H1 (cell line): ENCODE measurements around the gene NRXN3. TPM values are rescaled to one million over a fixed set of nuclear protein-coding genes. Genes with fewer than 3 reads are reported as not detected.

Source experiments
- CTCF ChIA-PET: fragments of 300-600 bp; sonication (Branson Sonifier 250); formaldehyde crosslinking; loops from one replicate; lab custom pipeline; 2021; ENCODE audit not compliant: partially characterized antibody; lab: Charles Lee
- POLR2A ChIA-PET: fragments of 300-600 bp; sonication (Branson Sonifier 250); formaldehyde crosslinking; loops from one replicate; lab custom pipeline; 2021; ENCODE audit warnings: inconsistent platforms; ENCODE audit not compliant: partially characterized antibody; lab: Charles Lee
- DNase-seq, 2 experiments: peaks; one replicate each; pipeline versions ENCODE4 v3.0.0 to v3.0.0-alpha.2; 2010 to 2022; ENCODE audit warnings: low spot score in 2 of 2, low read depth in 1 of 2, mixed read lengths in 1 of 2
- FAIRE-seq: peaks from 2 replicates; lab custom pipeline; 2011; peaks lifted over from hg19 to GRCh38; lab: Jason Lieb, UNC
- H2AFZ ChIP-seq: 2 replicates; pipeline ENCODE4 v1.8.1; 2012; ENCODE audit warnings: low read length, inconsistent platforms
- H2AK5ac ChIP-seq: 2 replicates; pipeline ENCODE4 v1.6.1; 2013; ENCODE audit warnings: low read depth, low read length
- H2BK120ac ChIP-seq: replicated peaks from 2 replicates; pipeline ENCODE3; 2013; ENCODE audit warnings: low read depth, low read length, inconsistent platforms
- H2BK12ac ChIP-seq: 2 replicates; pipeline ENCODE4 v1.6.1; 2013; ENCODE audit warnings: low read depth, low read length
- H2BK15ac ChIP-seq: 2 replicates; pipeline ENCODE4 v1.6.1; 2013; ENCODE audit warnings: low read length
- H2BK20ac ChIP-seq: 2 replicates; pipeline ENCODE4 v1.6.1; 2013; ENCODE audit warnings: low read length
- H2BK5ac ChIP-seq: 2 replicates; pipeline ENCODE4 v1.6.1; 2013; ENCODE audit warnings: low read depth, low read length
- H3K14ac ChIP-seq: 2 replicates; pipeline ENCODE4 v1.6.1; 2013; ENCODE audit warnings: inconsistent platforms; ENCODE audit not compliant: insufficient read length
- H3K18ac ChIP-seq: 2 replicates; pipeline ENCODE4 v1.6.1; 2013; ENCODE audit warnings: low read length; ENCODE audit errors: extremely low read depth
- H3K23ac ChIP-seq: 2 replicates; pipeline ENCODE4 v1.6.1; 2013; ENCODE audit warnings: inconsistent platforms; ENCODE audit not compliant: insufficient read length
- H3K23me2 ChIP-seq: 2 replicates; pipeline ENCODE4 v1.6.1; 2013; ENCODE audit warnings: low read depth, low read length
- H3K27ac ChIP-seq: 2 replicates; pipeline ENCODE4 v1.6.1; 2011; ENCODE audit warnings: low read depth, low read length, inconsistent platforms
- H3K27me3 ChIP-seq, 4 experiments: replicated peaks in 1 of 4; 1 replicate in 1 of 4; 2 replicates in 3 of 4; pipeline versions ENCODE4 v1.6.1 to v1.8.1; 2011 to 2013; ENCODE audit warnings: low read length in 3 of 4, mild to moderate bottlenecking in 3 of 4, inconsistent platforms in 2 of 4, mixed read lengths in 2 of 4, moderate library complexity in 1 of 4; ENCODE audit not compliant: control insufficient read depth in 3 of 4, insufficient read depth in 3 of 4; ENCODE audit errors: extremely low read depth in 1 of 4
- H3K36me3 ChIP-seq, 4 experiments: 2 replicates each; pipeline versions ENCODE4 v1.6.1 to v1.8.1; 2011 to 2013; ENCODE audit warnings: mild to moderate bottlenecking in 4 of 4, low read length in 3 of 4, moderate library complexity in 2 of 4, control low read depth in 1 of 4, inconsistent platforms in 1 of 4; ENCODE audit not compliant: insufficient read depth in 4 of 4, control insufficient read depth in 2 of 4
- H3K4ac ChIP-seq: replicated peaks from 2 replicates; pipeline ENCODE3; 2013; ENCODE audit warnings: low read length, low read depth, mixed read lengths, inconsistent platforms; ENCODE audit not compliant: insufficient read length
- H3K4me1 ChIP-seq, 4 experiments: replicated peaks in 1 of 4; 1 replicate in 1 of 4; 2 replicates in 3 of 4; pipeline versions ENCODE4 v1.6.1 to v1.8.1; 2011 to 2013; ENCODE audit warnings: low read length in 3 of 4, inconsistent platforms in 2 of 4, mixed read lengths in 1 of 4; ENCODE audit not compliant: insufficient read depth in 4 of 4, control insufficient read depth in 3 of 4
- H3K4me2 ChIP-seq, 2 experiments: 2 replicates each; pipeline versions ENCODE4 v1.6.1 to v1.8.1; 2011 to 2013; ENCODE audit warnings: low read depth in 2 of 2, low read length in 2 of 2, control low read depth in 1 of 2, inconsistent platforms in 1 of 2, mild to moderate bottlenecking in 1 of 2; ENCODE audit not compliant: insufficient read depth in 1 of 2
- H3K4me3 ChIP-seq, 4 experiments: fragments of 200-600, 300-600 bp in 1 of 4; sonication (generic), shearing (Covaris generic), sonication (Bioruptor Twin) in 1 of 4; 2 replicates each; pipeline versions ENCODE4 v1.5.1 to v1.8.1; 2011 to 2016; ENCODE audit warnings: low read length in 4 of 4, low read depth in 3 of 4, control low read depth in 2 of 4, inconsistent platforms in 2 of 4, mild to moderate bottlenecking in 2 of 4, mixed read lengths in 1 of 4, moderate library complexity in 1 of 4; ENCODE audit not compliant: insufficient read depth in 2 of 4; ENCODE audit errors: extremely low read depth in 1 of 4
- H3K56ac ChIP-seq: replicated peaks from 2 replicates; pipeline ENCODE3; 2013; ENCODE audit warnings: low read depth, mild to moderate bottlenecking, mixed read lengths, low read length, inconsistent platforms; ENCODE audit not compliant: insufficient read length
- H3K79me1 ChIP-seq: 2 replicates; pipeline ENCODE4 v1.6.1; 2013; ENCODE audit warnings: low read depth, low read length, control low read depth
- H3K79me2 ChIP-seq, 2 experiments: 2 replicates each; pipeline versions ENCODE4 v1.6.1 to v1.8.1; 2012 to 2013; ENCODE audit warnings: low read length in 2 of 2, mild to moderate bottlenecking in 2 of 2, inconsistent platforms in 1 of 2; ENCODE audit not compliant: insufficient read depth in 2 of 2, control insufficient read depth in 1 of 2
- H3K9ac ChIP-seq, 4 experiments: replicated peaks in 1 of 4; 1 replicate in 1 of 4; 2 replicates in 3 of 4; pipeline versions ENCODE4 v1.6.1 to v1.8.1; 2011 to 2013; ENCODE audit warnings: low read depth in 3 of 4, low read length in 3 of 4, control low read depth in 2 of 4, mild to moderate bottlenecking in 2 of 4, moderate library complexity in 2 of 4, inconsistent platforms in 1 of 4; ENCODE audit errors: extremely low read depth in 1 of 4
- H3K9me3 ChIP-seq, 2 experiments: 2 replicates each; pipeline versions ENCODE4 v1.6.1 to v1.8.1; 2012 to 2013; ENCODE audit warnings: mild to moderate bottlenecking in 2 of 2, moderate library complexity in 2 of 2, control low read depth in 1 of 2, inconsistent platforms in 1 of 2, low read depth in 1 of 2, low read length in 1 of 2, mixed read lengths in 1 of 2; ENCODE audit not compliant: insufficient read depth in 2 of 2
- H4K20me1 ChIP-seq, 2 experiments: replicated peaks in 1 of 2; 2 replicates each; pipeline versions ENCODE3 to v1.8.1; 2011 to 2013; ENCODE audit warnings: inconsistent platforms in 2 of 2, low read length in 2 of 2, mild to moderate bottlenecking in 1 of 2; ENCODE audit not compliant: insufficient read depth in 2 of 2, control insufficient read depth in 1 of 2
- H4K5ac ChIP-seq: 2 replicates; pipeline ENCODE4 v1.6.1; 2013; ENCODE audit warnings: low read length, low read depth, mixed read lengths, inconsistent platforms; ENCODE audit not compliant: insufficient read length
- H4K8ac ChIP-seq: 2 replicates; pipeline ENCODE4 v1.8.0; 2013; ENCODE audit warnings: mild to moderate bottlenecking, moderate library complexity, low read length, inconsistent platforms; ENCODE audit not compliant: insufficient read depth; ENCODE audit errors: extremely low read depth
- H4K91ac ChIP-seq: replicated peaks from 2 replicates; pipeline ENCODE3; 2013; ENCODE audit warnings: low read length, mixed read lengths, inconsistent platforms; ENCODE audit not compliant: insufficient read length
- ASH2L ChIP-seq: fragments of 200-600, 300-600 bp; sonication (generic); IDR thresholded peaks from one replicate; pipeline ENCODE4 v1.7.1; 2017; ENCODE audit warnings: low read length
- CBX8 ChIP-seq: fragments of 300-800, 300-1000 bp; sonication (generic); IDR thresholded peaks from 2 replicates; pipeline ENCODE4 v1.7.1; 2016; ENCODE audit warnings: low read depth, low read length, borderline replicate concordance
- CHD2 ChIP-seq: IDR thresholded peaks from 2 replicates; pipeline ENCODE4 v1.6.1; 2012; ENCODE audit warnings: low read length, improper control_type of control experiment
- GTF2F1 ChIP-seq: IDR thresholded peaks from 2 replicates; pipeline ENCODE4 v1.6.1; 2012; ENCODE audit warnings: low read depth, low read length, improper control_type of control experiment, borderline replicate concordance
- KDM1A ChIP-seq: fragments of 200-600, 300-600 bp; sonication (generic); IDR thresholded peaks from 2 replicates; pipeline ENCODE4 v1.7.1; 2016; ENCODE audit warnings: mild to moderate bottlenecking, low read length, borderline replicate concordance
- NANOG ChIP-seq: IDR thresholded peaks from 2 replicates; pipeline ENCODE4 v1.6.1; 2011; ENCODE audit warnings: low read length, low read depth, mild to moderate bottlenecking, inconsistent platforms; ENCODE audit not compliant: insufficient read depth, poor library complexity, severe bottlenecking
- POU5F1 ChIP-seq: IDR thresholded peaks from 2 replicates; pipeline ENCODE4 v1.6.1; 2011; ENCODE audit warnings: low read depth, mild to moderate bottlenecking, low read length, moderate library complexity
- SIRT6 ChIP-seq: IDR thresholded peaks from one replicate; pipeline ENCODE4 v1.7.1; 2012; ENCODE audit warnings: low read length, inconsistent platforms
- SP4 ChIP-seq: IDR thresholded peaks from 2 replicates; pipeline ENCODE4 v1.6.1; 2012; ENCODE audit warnings: low read length, inconsistent platforms
- SRF ChIP-seq: IDR thresholded peaks from 2 replicates; pipeline ENCODE4 v1.6.1; 2011; ENCODE audit warnings: mild to moderate bottlenecking, low read depth, low read length, moderate library complexity
- TAF1 ChIP-seq: IDR thresholded peaks from 2 replicates; pipeline ENCODE4 v1.6.1; 2011; ENCODE audit warnings: mild to moderate bottlenecking, low read depth, low read length
- USF2 ChIP-seq: IDR thresholded peaks from 2 replicates; pipeline ENCODE4 v1.6.1; 2011; ENCODE audit warnings: low read length, improper control_type of control experiment
- WGBS, 2 experiments: shearing (Covaris generic) in 1 of 2; methylation state at CpG; one replicate each; pipeline versions ENCODE4 v1.1.6 to v1.1.7; 2013 to 2015; ENCODE audit warnings: low lambda C conversion rate in 2 of 2, mixed read lengths in 2 of 2, inconsistent platforms in 1 of 2, low coverage in 1 of 2, missing lambda C conversion rate in 1 of 2; ENCODE audit not compliant: insufficient replicate concordance in 2 of 2, insufficient coverage in 1 of 2, insufficient read length in 1 of 2; ENCODE audit errors: extremely low coverage in 1 of 2, missing lambda C conversion rate in 1 of 2; 5-methylcytosine and 5-hydroxymethylcytosine counted together
- polyA plus RNA-seq, 7 experiments: library from polyadenylated mRNA; depleted of rRNA in 3 of 7; stranded (reverse) in 5 of 7; unstranded in 2 of 7; fragments of >200 nt in 5 of 7; fragments of 200-250 nt in 2 of 7; gene quantifications; 1 replicate in 5 of 7; 2 replicates in 1 of 7; 4 replicates in 1 of 7; pipeline versions ENCODE4 v1.2.1 to v1.2.3, GENCODE V29; 2011 to 2013; ENCODE audit warnings: missing spikeins in 2 of 7, mixed read lengths in 2 of 7
- total RNA-seq: library from RNA; stranded (reverse); fragmentation: NEBNext Ultra II Directional; extraction: Animal tissue kit (Norgen Biotek cat#: 25700); gene quantifications from 2 replicates; pipeline ENCODE4 v1.2.1, GENCODE V29; 2021
- TF ChIP-seq, protein P1 (sequence below): IDR thresholded peaks from 2 replicates; pipeline ENCODE4 v1.6.1; 2012; ENCODE audit warnings: inconsistent platforms

NRXN3 gene
- total and polyA plus RNA-seq, 2 of the 8 experiments (the other 6 are each of a cell fraction or from before 2014, with no cell fraction given), result 2.6 to 4.1 TPM

GRCh38 chr14:79740066-79740601 lies 1570.0 kb downstream of the NRXN3 start:
- no peaks in the 10 kb centered on the region for H3K23me2 ChIP-seq
- no peaks in the 10 kb centered on the region for H3K36me3 ChIP-seq
- no peak overlapping the region for H2BK5ac ChIP-seq
- no peak overlapping the region for H2BK15ac ChIP-seq
- H4K8ac ChIP-seq, result no peak overlapping the region
- H4K91ac ChIP-seq, result no peak overlapping the region
- no peak overlapping the region for H3K14ac ChIP-seq
- no peak overlapping the region for H3K4ac ChIP-seq
- H3K4me2 ChIP-seq, result no peak overlapping the region
- H3K18ac ChIP-seq, result no peak overlapping the region
- H4K20me1 ChIP-seq, result no peaks in the 10 kb centered on the region
- H3K56ac ChIP-seq, result no peak overlapping the region
- H3K27me3 ChIP-seq, result no peaks in the 10 kb centered on the region
- no peaks in the 10 kb centered on the region for H3K79me2 ChIP-seq
- no peak overlapping the region for H3K23ac ChIP-seq
- FAIRE-seq (no peak), DNase-seq (no peak)
- no peaks in the 10 kb centered on the region for H3K79me1 ChIP-seq
- H2AK5ac ChIP-seq, result no peak overlapping the region
- no peak overlapping the region for H3K27ac ChIP-seq
- H3K9ac ChIP-seq, result no peak overlapping the region
- ChIA-PET POLR2A (no interaction called here), CTCF (no interaction called here)
- no peak overlapping the region for H2BK120ac ChIP-seq
- no peak overlapping the region for H2AFZ ChIP-seq
- WGBS, 2 experiments, result 89% methylated on average over 2 of the region's 2 CpGs; no CpG with 5 or more reads in 1 of the 2 experiments
- H3K4me1 ChIP-seq, result no peaks in the 10 kb centered on the region
- H3K4me3 ChIP-seq, result no peak overlapping the region
- H2BK20ac ChIP-seq, result no peak overlapping the region
- no peak overlapping the region for H2BK12ac ChIP-seq
- H4K5ac ChIP-seq, result no peak overlapping the region
- peaks cover 20 to 23% of the 10 kb centered on the region in 2 experiments; a peak in 3 of 4 replicates for H3K9me3 ChIP-seq
- TF ChIP-seq SP4, result no peak
- TF ChIP-seq CBX8, result no peak
- TF ChIP-seq TAF1, result no peak
- no peak for TF ChIP-seq CHD2
- TF ChIP-seq ASH2L, result no peak
- no peak for TF ChIP-seq GTF2F1
- no peak for TF ChIP-seq SIRT6
- TF ChIP-seq USF2, result no peak
- no peak for TF ChIP-seq SRF
- no peak for TF ChIP-seq NANOG
- no peak for TF ChIP-seq KDM1A
- TF ChIP-seq POU5F1, result no peak
- TF ChIP-seq, protein P1, sequence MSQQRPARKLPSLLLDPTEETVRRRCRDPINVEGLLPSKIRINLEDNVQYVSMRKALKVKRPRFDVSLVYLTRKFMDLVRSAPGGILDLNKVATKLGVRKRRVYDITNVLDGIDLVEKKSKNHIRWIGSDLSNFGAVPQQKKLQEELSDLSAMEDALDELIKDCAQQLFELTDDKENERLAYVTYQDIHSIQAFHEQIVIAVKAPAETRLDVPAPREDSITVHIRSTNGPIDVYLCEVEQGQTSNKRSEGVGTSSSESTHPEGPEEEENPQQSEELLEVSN, result no peak
